H9 (cell line): ENCODE data around the gene UPK2. TPM values are rescaled to one million over a fixed set of nuclear protein-coding genes. Genes with fewer than 3 reads are reported as not detected.

Experiments
- DNase-seq: peaks from one replicate; pipeline ENCODE4 v3.0.0-alpha.2; 2017
- H2AFZ ChIP-seq: one replicate; pipeline ENCODE4 v1.6.1; 2013; ENCODE audit warnings: mild to moderate bottlenecking, low read length, control low read depth, moderate library complexity
- H2AK5ac ChIP-seq: 2 replicates; pipeline ENCODE4 v1.6.1; 2013; ENCODE audit warnings: low read length, control low read depth, mixed read lengths; ENCODE audit not compliant: insufficient read length
- H2BK120ac ChIP-seq: one replicate; pipeline ENCODE4 v1.6.1; 2013; ENCODE audit warnings: low read depth, mild to moderate bottlenecking, low read length, control low read depth, inconsistent platforms; ENCODE audit not compliant: poor library complexity, severe bottlenecking
- H2BK12ac ChIP-seq: 2 replicates; pipeline ENCODE4 v1.6.1; 2013; ENCODE audit warnings: low read length, control low read depth, mixed read lengths, low read depth; ENCODE audit not compliant: insufficient read length
- H2BK15ac ChIP-seq: 2 replicates; pipeline ENCODE4 v1.6.1; 2013; ENCODE audit warnings: low read depth, low read length, control low read depth
- H2BK20ac ChIP-seq: one replicate; pipeline ENCODE4 v1.6.1; 2013; ENCODE audit warnings: low read depth, mild to moderate bottlenecking, low read length, control low read depth, inconsistent platforms; ENCODE audit not compliant: poor library complexity, severe bottlenecking
- H2BK5ac ChIP-seq: 2 replicates; pipeline ENCODE4 v1.6.1; 2013; ENCODE audit warnings: low read length, control low read depth, mixed read lengths; ENCODE audit not compliant: insufficient read length
- H3K14ac ChIP-seq: 2 replicates; pipeline ENCODE4 v1.6.1; 2013; ENCODE audit warnings: low read length, control low read depth; ENCODE audit not compliant: insufficient read depth
- H3K18ac ChIP-seq: 2 replicates; pipeline ENCODE4 v1.6.1; 2013; ENCODE audit warnings: low read depth, mild to moderate bottlenecking, mixed read lengths, low read length, control low read depth; ENCODE audit not compliant: insufficient read length
- H3K23ac ChIP-seq: 2 replicates; pipeline ENCODE4 v1.6.1; 2013; ENCODE audit warnings: low read length, control low read depth, mixed read lengths, low read depth; ENCODE audit not compliant: insufficient read length
- H3K23me2 ChIP-seq: 2 replicates; pipeline ENCODE4 v1.6.1; 2013; ENCODE audit warnings: low read depth, mild to moderate bottlenecking, mixed read lengths, low read length, control low read depth; ENCODE audit not compliant: insufficient read length, poor library complexity, severe bottlenecking
- H3K27ac ChIP-seq: 2 replicates; pipeline ENCODE4 v1.5.1; 2013; ENCODE audit warnings: low read length, control low read depth, mixed read lengths, low read depth; ENCODE audit not compliant: insufficient read length
- H3K27me3 ChIP-seq: 2 replicates; pipeline ENCODE4 v1.6.1; 2013; ENCODE audit warnings: low read length, control low read depth, inconsistent platforms; ENCODE audit not compliant: insufficient read depth
- H3K4ac ChIP-seq: 2 replicates; pipeline ENCODE4 v1.6.1; 2013; ENCODE audit warnings: low read depth, mild to moderate bottlenecking, control low read depth, inconsistent platforms, low read length, moderate library complexity
- H3K4me1 ChIP-seq: 2 replicates; pipeline ENCODE4 v1.6.1; 2013; ENCODE audit warnings: low read length, control low read depth, inconsistent platforms; ENCODE audit not compliant: insufficient read depth
- H3K4me2 ChIP-seq: 2 replicates; pipeline ENCODE4 v1.6.1; 2013; ENCODE audit warnings: low read length, control low read depth, mixed read lengths; ENCODE audit not compliant: insufficient read length, insufficient read depth
- H3K56ac ChIP-seq: 2 replicates; pipeline ENCODE4 v1.6.1; 2013; ENCODE audit warnings: low read depth, mild to moderate bottlenecking, mixed read lengths, low read length, control low read depth; ENCODE audit not compliant: insufficient read length
- H3K79me1 ChIP-seq: 2 replicates; pipeline ENCODE4 v1.6.1; 2013; ENCODE audit warnings: low read depth, mild to moderate bottlenecking, moderate library complexity, low read length, control low read depth, inconsistent platforms; ENCODE audit not compliant: insufficient read depth, poor library complexity, severe bottlenecking
- H3K79me2 ChIP-seq: 2 replicates; pipeline ENCODE4 v1.6.1; 2013; ENCODE audit warnings: low read length, control low read depth, inconsistent platforms; ENCODE audit not compliant: insufficient read depth
- H3K9ac ChIP-seq: 2 replicates; pipeline ENCODE4 v1.6.1; 2013; ENCODE audit warnings: low read length, control low read depth, mixed read lengths; ENCODE audit not compliant: insufficient read length; ENCODE audit errors: extremely low read depth
- H3K9me3 ChIP-seq: one replicate; pipeline ENCODE4 v1.6.1; 2013; ENCODE audit warnings: low read depth, low read length, inconsistent platforms; ENCODE audit not compliant: control insufficient read depth
- H3T11ph ChIP-seq: one replicate; pipeline ENCODE4 v1.6.1; 2013; ENCODE audit warnings: mild to moderate bottlenecking, low read length, control low read depth, inconsistent platforms
- H4K20me1 ChIP-seq: one replicate; pipeline ENCODE4 v1.6.1; 2013; ENCODE audit not compliant: control insufficient read depth, insufficient read length, insufficient read depth
- H4K5ac ChIP-seq: 2 replicates; pipeline ENCODE4 v1.6.1; 2013; ENCODE audit warnings: low read depth, mild to moderate bottlenecking, mixed read lengths, low read length, control low read depth; ENCODE audit not compliant: insufficient read length
- H4K8ac ChIP-seq: replicated peaks from 2 replicates; pipeline ENCODE4 v1.6.1; 2013; ENCODE audit warnings: low read length, control low read depth, mixed read lengths, low read depth; ENCODE audit not compliant: insufficient read length
- H4K91ac ChIP-seq: 2 replicates; pipeline ENCODE4 v1.6.1; 2013; ENCODE audit warnings: low read depth, mild to moderate bottlenecking, moderate library complexity, mixed read lengths, low read length, control low read depth; ENCODE audit not compliant: insufficient read length
- H3K27ac Mint-ChIP-seq, 3 experiments: 2 replicates in 2 of 3; 3 replicates in 1 of 3; pipeline ENCODE4 v1.8.0; 2020 to 2021; ENCODE audit warnings: mixed read lengths in 3 of 3, mild to moderate bottlenecking in 1 of 3, moderate library complexity in 1 of 3
- H3K27me3 Mint-ChIP-seq: 2 replicates; pipeline ENCODE4 v1.8.0; 2021; ENCODE audit warnings: low read depth, mild to moderate bottlenecking, moderate library complexity, mixed read lengths
- H3K36me3 Mint-ChIP-seq, 3 experiments: 2 replicates in 2 of 3; 3 replicates in 1 of 3; pipeline ENCODE4 v1.8.0; 2020 to 2021; ENCODE audit warnings: low read depth in 3 of 3, mixed read lengths in 3 of 3; ENCODE audit not compliant: insufficient read depth in 1 of 3
- H3K4me1 Mint-ChIP-seq, 2 experiments: 2 replicates each; pipeline ENCODE4 v1.8.0; 2020; ENCODE audit warnings: mixed read lengths in 2 of 2
- H3K4me3 Mint-ChIP-seq, 2 experiments: 2 replicates in 1 of 2; 3 replicates in 1 of 2; pipeline ENCODE4 v1.8.0; 2020 to 2021; ENCODE audit warnings: mild to moderate bottlenecking in 2 of 2, mixed read lengths in 2 of 2, moderate library complexity in 1 of 2
- H3K9me3 Mint-ChIP-seq, 2 experiments: 2 replicates in 1 of 2; 3 replicates in 1 of 2; pipeline ENCODE4 v1.8.0; 2020; ENCODE audit warnings: mild to moderate bottlenecking in 2 of 2, mixed read lengths in 2 of 2, moderate library complexity in 1 of 2
- CTCF ChIP-seq: fragments of 200-600 bp; sonication (generic); conservative IDR thresholded peaks from 3 replicates; pipeline ENCODE4 v1.8.0; 2021; ENCODE audit warnings: antibody characterized with exemption, mild to moderate bottlenecking
- WGBS: extraction: QIAGEN DNeasy Blood & Tissue Kit; methylation state at CpG from one replicate; pipeline ENCODE4 v1.1.7; 2013; ENCODE audit warnings: missing lambda C conversion rate, low lambda C conversion rate, mixed read lengths; ENCODE audit not compliant: insufficient read length; ENCODE audit errors: extremely low coverage; 5-methylcytosine and 5-hydroxymethylcytosine counted together
- total RNA-seq: library from RNA; stranded (reverse); gene quantifications from 2 replicates; pipeline ENCODE4 v1.2.1, GENCODE V29; 2021

UPK2 gene
- total RNA-seq, 1 experiment from 2014 or later, result 0.33 TPM

DNA sequence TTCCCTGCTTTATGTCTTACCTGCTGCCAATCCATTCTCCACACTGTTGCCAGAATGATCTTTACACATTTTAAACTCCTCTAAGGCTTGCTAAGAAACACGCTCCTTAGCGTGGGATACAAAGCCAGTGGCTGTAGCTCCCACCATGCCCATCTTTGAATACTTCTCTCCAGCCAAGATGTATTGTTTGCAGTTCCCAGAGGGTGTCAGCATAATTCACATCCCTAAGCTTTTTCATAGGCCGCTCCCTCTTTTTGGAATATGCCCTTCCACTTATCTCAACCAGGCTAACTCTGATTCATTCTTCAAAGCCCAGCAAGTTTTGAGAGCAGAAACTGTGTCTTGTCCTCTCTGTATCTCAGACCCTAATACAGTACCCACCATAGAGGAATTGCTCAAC, 8.1 kb upstream of the UPK2 start:
- H4K91ac ChIP-seq, result no peak overlapping the region
- no peak overlapping the region for H3K27ac Mint-ChIP-seq
- no peak overlapping the region for H2BK120ac ChIP-seq
- H3K4me1 ChIP-seq, result no peaks in the 10 kb centered on the region
- H3K79me1 ChIP-seq, result no peaks in the 10 kb centered on the region
- no peak overlapping the region for H3K4me2 ChIP-seq
- no peaks in the 10 kb centered on the region for H3K79me2 ChIP-seq
- no peak for DNase-seq
- H3K27me3 ChIP-seq, result no peaks in the 10 kb centered on the region
- no peak overlapping the region for H2AK5ac ChIP-seq
- no peak overlapping the region for H3K27ac ChIP-seq
- no peak overlapping the region for H2BK20ac ChIP-seq
- H3K36me3 Mint-ChIP-seq, result no peaks in the 10 kb centered on the region
- no peaks in the 10 kb centered on the region for H4K20me1 ChIP-seq
- no peak overlapping the region for H2BK12ac ChIP-seq
- no peak for TF ChIP-seq CTCF
- no peak overlapping the region for H2AFZ ChIP-seq
- H3K23ac ChIP-seq, result no peak overlapping the region
- no peak overlapping the region for H3K14ac ChIP-seq
- no peaks in the 10 kb centered on the region for H3K9me3 ChIP-seq
- H4K5ac ChIP-seq, result no peak overlapping the region
- H3K9ac ChIP-seq, result no peak overlapping the region
- no peak overlapping the region for H2BK15ac ChIP-seq
- H3K9me3 Mint-ChIP-seq, result no peaks in the 10 kb centered on the region; a peak in 1 of 5 replicates
- no peaks in the 10 kb centered on the region for H3K23me2 ChIP-seq
- no peak overlapping the region for H3K18ac ChIP-seq
- H3K27me3 Mint-ChIP-seq, result peaks cover 22% of the 10 kb centered on the region
- no peak overlapping the region for H2BK5ac ChIP-seq
- no peak overlapping the region for H3K4ac ChIP-seq
- H3T11ph ChIP-seq, result no peak overlapping the region
- no CpG with 5 or more reads among the region's 3 CpGs for WGBS
- no peak overlapping the region for H3K4me3 Mint-ChIP-seq
- no peaks in the 10 kb centered on the region; a peak in 1 of 4 replicates for H3K4me1 Mint-ChIP-seq
- H4K8ac ChIP-seq, result no peak overlapping the region
- H3K56ac ChIP-seq, result no peak overlapping the region
